ENCODE data around the gene DUSP5.

The DUSP5 gene

GRCh38 chr10:110547139-110547761 lies 49.5 kb downstream of the DUSP5 start:
- DNase-seq = peak; percentile 66 to 74

GRCh38 chr10:110548002-110548401 lies 50.3 kb downstream of the DUSP5 start:
- no peak for DNase-seq

GRCh38 chr10:110549211-110549610 lies 51.5 kb downstream of the DUSP5 start:
- DNase-seq = no peak

GRCh38 chr10:110553905-110554304 lies 56.2 kb downstream of the DUSP5 start:
- DNase-seq = no peak

GRCh38 chr10:110556296-110556695 lies 58.6 kb downstream of the DUSP5 start:
- DNase-seq = no peak

GRCh38 chr10:110556969-110557601 lies 59.4 kb downstream of the DUSP5 start:
- peak; percentile 66 to 68 for DNase-seq

- DNase-seq = peak; percentile 75 to 86
Observed at GRCh38 chr10:110558041-110558440, 60.3 kb downstream of the DUSP5 start.

- no peak for DNase-seq
Observed at GRCh38 chr10:110560012-110560411, 62.3 kb downstream of the DUSP5 start.

All from inflammatory macrophage (primary cell).